OCI-LY3 (cell line): Measurements from ENCODE around the gene NOXA1.
A peak's percentile ranks its signal among the peaks of the same experiment; 100 is the strongest.

ENCODE experiments used
- H2AFZ ChIP-seq: fragments of 200-600, 300-600 bp; shearing (Covaris generic); 2 replicates; pipeline ENCODE4 v1.6.0; 2014; ENCODE audit warnings: antibody characterized with exemption, low read depth, low read length
- H3K27ac ChIP-seq: fragments of 200-600, 300-600 bp; sonication (generic); 2 replicates; pipeline ENCODE4 v1.5.1; 2014; ENCODE audit warnings: mild to moderate bottlenecking, low read length, moderate library complexity, mixed read lengths
- H3K27me3 ChIP-seq: fragments of 200-600, 300-600 bp; sonication (generic); 2 replicates; pipeline ENCODE4 v1.6.1; 2014; ENCODE audit warnings: low read depth, low read length, mixed read lengths
- H3K36me3 ChIP-seq: fragments of 200-600, 300-600 bp; sonication (generic); replicated peaks from 2 replicates; pipeline ENCODE3; 2014; ENCODE audit warnings: low read depth, low read length, mixed read lengths
- H3K4me1 ChIP-seq: fragments of 300-600, 200-600 bp; sonication (generic); 2 replicates; pipeline ENCODE4 v1.6.1; 2014; ENCODE audit warnings: low read length, mixed read lengths
- H3K4me2 ChIP-seq: fragments of 200-600, 300-600 bp; sonication (generic); 2 replicates; pipeline ENCODE4 v1.6.1; 2014; ENCODE audit warnings: low read length, mixed read lengths
- H3K4me3 ChIP-seq: fragments of 300-600, 200-600 bp; sonication (generic); 2 replicates; pipeline ENCODE4 v1.5.1; 2014; ENCODE audit warnings: antibody characterized with exemption, mild to moderate bottlenecking, low read length, moderate library complexity
- H3K79me2 ChIP-seq: fragments of 300-600, 200-600 bp; shearing (Covaris generic); 2 replicates; pipeline ENCODE4 v1.6.1; 2014; ENCODE audit warnings: mild to moderate bottlenecking, low read length, mixed read lengths
- H3K9ac ChIP-seq: fragments of 300-600, 200-600 bp; shearing (Covaris generic); 2 replicates; pipeline ENCODE4 v1.6.0; 2014; ENCODE audit warnings: mild to moderate bottlenecking, low read length, moderate library complexity
- H3K9me3 ChIP-seq: fragments of 200-600, 300-600 bp; shearing (Covaris generic); 2 replicates; pipeline ENCODE4 v1.6.1; 2014; ENCODE audit warnings: low read length, mixed read lengths; ENCODE audit not compliant: insufficient read depth
- H4K20me1 ChIP-seq: fragments of 200-600, 300-600 bp; sonication (generic); 2 replicates; pipeline ENCODE4 v1.6.1; 2016; ENCODE audit warnings: low read length, mixed read lengths; ENCODE audit not compliant: insufficient read depth
- CTCF ChIP-seq: fragments of 200-600, 300-600 bp; sonication (generic); IDR thresholded peaks from 2 replicates; pipeline ENCODE4 v1.5.1; 2014; ENCODE audit warnings: antibody characterized with exemption, low read length, low read depth
- EZH2phosphoT487 ChIP-seq: fragments of 200-600 bp; shearing (Covaris generic); IDR thresholded peaks from 2 replicates; pipeline ENCODE4 v1.6.1; 2018; ENCODE audit warnings: antibody characterized with exemption, mixed run types, low read depth

NOXA1 gene

DNA sequence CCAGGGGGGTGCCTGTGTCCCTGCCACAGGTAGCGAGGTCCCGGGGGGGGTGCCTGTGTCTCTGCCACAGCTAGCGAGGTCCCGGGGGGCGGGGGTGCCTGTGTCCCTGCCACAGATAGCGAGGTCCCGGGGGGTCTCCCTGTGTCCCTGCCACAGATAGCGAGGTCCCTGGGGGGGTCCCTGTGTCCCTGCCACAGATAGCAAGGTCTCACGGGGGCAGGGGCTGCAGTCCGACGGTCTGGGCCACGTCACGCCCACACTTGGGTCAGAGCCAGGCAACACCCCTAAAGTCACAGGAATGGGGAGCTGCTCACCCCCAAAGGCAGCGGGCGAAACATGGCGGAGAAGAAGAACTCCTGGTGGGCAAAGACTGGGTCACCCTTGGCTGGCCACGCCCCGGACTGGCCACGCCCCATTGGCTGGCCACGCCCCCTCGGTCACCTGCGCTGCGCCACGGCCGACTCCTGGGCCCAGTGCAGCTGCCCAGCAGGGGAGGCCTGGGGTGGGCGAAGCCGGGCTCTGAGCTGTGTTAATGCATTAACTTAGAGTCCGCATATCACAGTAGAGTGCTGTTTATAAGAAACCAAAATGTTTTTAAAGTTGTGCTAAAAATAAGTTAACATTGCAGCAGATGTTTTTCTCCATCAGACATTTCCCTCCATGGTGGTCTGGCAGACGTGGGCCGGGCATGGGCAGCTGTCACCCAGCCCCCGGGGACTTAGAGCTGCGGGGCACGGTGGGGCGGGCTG, 7.0 kb downstream of the NOXA1 start:
- H3K27me3 ChIP-seq = peaks cover 8% of the 10 kb centered on the region
- H3K27ac ChIP-seq = no peak overlapping the region
- H4K20me1 ChIP-seq = no peaks in the 10 kb centered on the region
- TF ChIP-seq CTCF (no peak), EZH2phosphoT487 (no peak)
- no peaks in the 10 kb centered on the region for H3K36me3 ChIP-seq
- no peaks in the 10 kb centered on the region for H3K79me2 ChIP-seq
- peak overlapping the region; percentile 65 for H3K9ac ChIP-seq
- peak overlapping the region; percentile 36; the same call in 1 of the 2 replicates for H2AFZ ChIP-seq
- H3K4me2 ChIP-seq = peak overlapping the region; percentile 86
- H3K4me1 ChIP-seq = peaks cover 17% of the 10 kb centered on the region
- H3K9me3 ChIP-seq = no peaks in the 10 kb centered on the region
- peak overlapping the region; percentile 81 for H3K4me3 ChIP-seq

DNA sequence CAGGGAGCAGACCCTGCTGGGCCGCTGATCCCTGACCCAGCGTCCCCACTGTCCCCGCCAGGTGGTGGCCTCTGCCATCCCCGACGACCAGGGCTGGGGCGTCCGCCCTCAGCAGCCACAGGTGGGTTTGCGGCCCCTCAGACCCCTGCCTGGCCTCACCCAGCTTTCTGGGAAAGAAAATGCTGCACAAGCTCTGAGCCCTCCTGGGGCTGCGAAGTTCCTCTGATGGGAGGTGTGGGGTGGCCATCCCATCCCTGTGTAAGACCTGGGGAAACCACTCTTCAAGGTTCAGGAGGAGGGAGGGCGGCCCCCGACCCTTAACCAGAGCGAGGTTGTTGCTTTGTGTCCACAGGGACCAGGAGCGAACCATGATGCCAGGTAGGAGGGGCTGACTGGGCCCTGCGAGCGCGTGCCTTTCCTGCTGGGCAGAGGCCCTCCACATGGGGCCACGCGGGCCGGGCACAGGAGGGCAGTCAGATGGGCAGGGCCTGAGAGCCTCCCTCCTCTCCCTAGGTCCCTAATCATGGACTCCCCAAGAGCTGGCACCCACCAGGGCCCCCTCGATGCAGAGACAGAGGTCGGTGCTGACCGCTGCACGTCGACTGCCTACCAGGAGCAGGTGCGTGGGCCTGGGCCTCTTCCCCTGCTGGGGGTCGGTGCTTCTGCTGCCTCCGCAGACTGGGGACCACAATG, 7.7 kb downstream of the NOXA1 start:
- Histone ChIP-seq H3K4me2 (peak overlapping the region; percentile 86), H3K9me3 (no peaks in the 10 kb centered on the region), H4K20me1 (no peaks in the 10 kb centered on the region), H3K27me3 (peaks cover 8% of the 10 kb centered on the region), H3K4me1 (peaks cover 17% of the 10 kb centered on the region), H3K9ac (no peak overlapping the region), H3K36me3 (no peaks in the 10 kb centered on the region), H3K79me2 (no peaks in the 10 kb centered on the region), H2AFZ (no peak overlapping the region), H3K27ac (no peak overlapping the region), H3K4me3 (peak overlapping the region; percentile 81)
- TF ChIP-seq EZH2phosphoT487 (no peak), CTCF (no peak)

- Histone ChIP-seq H3K9ac (no peak overlapping the region), H3K27me3 (peaks cover 8% of the 10 kb centered on the region), H3K4me1 (peaks cover 17% of the 10 kb centered on the region), H3K79me2 (no peaks in the 10 kb centered on the region), H3K36me3 (no peaks in the 10 kb centered on the region), H2AFZ (no peak overlapping the region), H3K9me3 (no peaks in the 10 kb centered on the region), H3K27ac (no peak overlapping the region), H3K4me3 (no peak overlapping the region), H4K20me1 (no peaks in the 10 kb centered on the region), H3K4me2 (no peak overlapping the region)
- TF ChIP-seq EZH2phosphoT487 = no peak
Observed at GRCh38 chr9:137431416-137431931, 8.3 kb downstream of the NOXA1 start.

DNA sequence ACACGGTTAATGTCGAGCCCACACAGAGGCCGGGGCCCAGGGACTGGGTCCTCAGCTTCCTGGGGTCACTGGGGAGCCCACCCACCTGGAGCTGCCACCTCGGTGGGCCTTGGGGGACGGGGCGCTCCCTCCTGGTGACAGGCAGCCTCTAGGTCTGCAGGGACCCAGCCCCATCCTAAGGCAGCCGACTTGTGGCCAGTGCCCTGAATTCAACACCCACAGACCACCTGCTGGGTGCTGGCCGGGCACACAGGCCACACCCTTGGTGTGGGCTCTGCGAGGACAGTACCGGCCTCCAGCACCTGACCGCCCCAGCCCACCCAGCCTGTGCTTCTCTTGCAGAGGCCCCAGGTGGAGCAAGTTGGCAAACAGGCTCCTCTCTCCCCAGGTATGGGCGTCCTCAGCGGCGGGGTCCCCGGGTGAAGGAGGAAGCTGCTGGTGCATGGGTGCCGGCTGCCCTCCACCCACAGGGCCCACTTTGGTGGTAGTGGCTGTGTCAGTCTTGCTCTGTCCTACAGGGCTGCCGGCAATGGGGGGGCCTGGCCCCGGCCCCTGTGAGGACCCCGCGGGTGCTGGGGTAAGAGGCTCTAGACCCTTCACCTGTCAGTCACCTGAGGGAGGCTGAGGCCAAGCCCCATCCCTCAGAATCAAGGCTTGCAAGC, 9.6 kb downstream of the NOXA1 start:
- no peak overlapping the region for H3K27ac ChIP-seq

More for the DNA sequence above, 9.6 kb downstream of the NOXA1 start:
- Histone ChIP-seq H3K4me3 (no peak overlapping the region), H3K79me2 (no peaks in the 10 kb centered on the region), H3K9ac (no peak overlapping the region), H3K4me2 (no peak overlapping the region), H3K4me1 (peaks cover 17% of the 10 kb centered on the region), H3K9me3 (no peaks in the 10 kb centered on the region), H2AFZ (no peak overlapping the region), H3K27me3 (peaks cover 8% of the 10 kb centered on the region), H4K20me1 (no peaks in the 10 kb centered on the region), H3K36me3 (no peaks in the 10 kb centered on the region)
- no peak for TF ChIP-seq CTCF
- TF ChIP-seq EZH2phosphoT487 = no peak
